Measurements from ENCODE around the gene L2HGDH. TPM values are rescaled to one million over a fixed set of nuclear protein-coding genes. Genes with fewer than 3 reads are reported as not detected.

L2HGDH gene
- polyA plus RNA-seq, 2 of the 4 experiments (the other 2 are of a cell fraction), result 14.5 to 18.1 TPM

GRCh38 chr14:50331596-50331995 lies 19.6 kb upstream of the L2HGDH start:
- ChIA-PET CTCF (interaction anchor here (0.9 to 1.6 kb wide), 3 partner anchors 11 to 63 kb away, joined by 3 to 17 read pairs (median 3); no protein-coding TSS in a partner anchor), POLR2A (interaction anchor here (0.7 kb wide), 1 partner anchor 19 kb away, joined by 3 read pairs; the partner anchor contains the start of genes DMAC2L and L2HGDH)
- FAIRE-seq (no peak), ATAC-seq (0 out of 6 replicates have a peak, but pooled peaks of 1 of the 2 experiments have one; percentile 17), DNase-seq (ENCODE audit: low read depth in 1 of 2, low spot score in 1 of 2) (no peak)
- Histone ChIP-seq H3K27ac (no peak overlapping the region), H3K4me1 (no peaks in the 10 kb centered on the region), H3K4me2 (no peak overlapping the region), H3K9me3 (no peaks in the 10 kb centered on the region), H3K4me3 (no peak overlapping the region)
- no peak for TF ChIP-seq NPAS2 (CRISPR knock-in tag; IDR thresholded peaks at IDR 0.05; ENCODE audit: borderline replicate concordance)
- no peak for TF ChIP-seq FOXS1 (CRISPR knock-in tag; IDR thresholded peaks at IDR 0.05)
- no peak for TF ChIP-seq CEBPB (IDR thresholded peaks at IDR 0.05)
- TF ChIP-seq FOSL2 (IDR thresholded peaks at IDR 0.05), result no peak
- no peak for TF ChIP-seq FOSL2 (CRISPR knock-in tag; IDR thresholded peaks at IDR 0.05)
- no peak for TF ChIP-seq HOXA7 (CRISPR knock-in tag; IDR thresholded peaks at IDR 0.05)
- no peak for TF ChIP-seq RAD21 (conservative IDR thresholded peaks at IDR 0.05 in 1 of 2, IDR thresholded peaks at IDR 0.05 in 1 of 2)
- no peak for TF ChIP-seq POLR2A (IDR thresholded peaks at IDR 0.05; ENCODE audit: low read length)
- TF ChIP-seq POLR2AphosphoS2 (conservative IDR thresholded peaks at IDR 0.05; ENCODE audit: low read length), result no peak
- TF ChIP-seq, protein P1, sequence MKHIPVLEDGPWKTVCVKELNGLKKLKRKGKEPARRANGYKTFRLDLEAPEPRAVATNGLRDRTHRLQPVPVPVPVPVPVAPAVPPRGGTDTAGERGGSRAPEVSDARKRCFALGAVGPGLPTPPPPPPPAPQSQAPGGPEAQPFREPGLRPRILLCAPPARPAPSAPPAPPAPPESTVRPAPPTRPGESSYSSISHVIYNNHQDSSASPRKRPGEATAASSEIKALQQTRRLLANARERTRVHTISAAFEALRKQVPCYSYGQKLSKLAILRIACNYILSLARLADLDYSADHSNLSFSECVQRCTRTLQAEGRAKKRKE (CRISPR knock-in tag; IDR thresholded peaks at IDR 0.05; ENCODE audit: low read depth), result no peak

GRCh38 chr14:50321009-50321660 lies 9.1 kb upstream of the L2HGDH start:
- CTCF ChIA-PET, result interaction anchor here (0.6 to 3.4 kb wide), 44 partner anchors 9 to 540 kb away, joined by 3 to 23 read pairs (median 4); partner anchors contain the start of genes CDKL1, DMAC2L, L2HGDH and MAP4K5
- Histone ChIP-seq H3K4me1 (peaks cover 11% of the 10 kb centered on the region), H3K4me2 (peak overlapping the region; percentile 79), H3K4me3 (peak overlapping the region; percentile 34), H3K27ac (peak overlapping the region; percentile 57 to 64; a peak in 5 of 6 replicates), H3K9me3 (no peaks in the 10 kb centered on the region)
- DNase-seq (ENCODE audit: low read depth in 1 of 2, low spot score in 1 of 2) (peak; percentile 74 to 91), FAIRE-seq (peak; percentile 88), ATAC-seq (peak; percentile 98 to 100)
- TF ChIP-seq CEBPB (IDR thresholded peaks at IDR 0.05) (peak in 1 of 2 experiments; percentile 34; a peak in 1 of 4 replicates), RAD21 (conservative IDR thresholded peaks at IDR 0.05 in 1 of 2, IDR thresholded peaks at IDR 0.05 in 1 of 2) (peak; percentile 68 to 70), TP53 (CRISPR knock-in tag; IDR thresholded peaks at IDR 0.05) (no peak), HOXB13 (CRISPR knock-in tag; IDR thresholded peaks at IDR 0.05; ENCODE audit: low read depth) (0 out of 2 replicates have a peak, but pooled peaks have one; percentile 33), ZC3H11A (IDR thresholded peaks at IDR 0.05) (no peak), RFX5 (IDR thresholded peaks at IDR 0.05) (0 out of 2 replicates have a peak, but pooled peaks have one; percentile 37), MAFK (IDR thresholded peaks at IDR 0.05; ENCODE audit: partially characterized antibody) (peak; percentile 8), SMC3 (IDR thresholded peaks at IDR 0.05) (peak; percentile 80), USF2 (IDR thresholded peaks at IDR 0.05) (peak; percentile 78), E2F6 (IDR thresholded peaks at IDR 0.05; ENCODE audit: borderline replicate concordance, low read depth) (no peak), CTCF (IDR thresholded peaks at IDR 0.05) (peak; percentile 88), ZNF302 (CRISPR knock-in tag; IDR thresholded peaks at IDR 0.05) (no peak), BHLHE40 (IDR thresholded peaks at IDR 0.05; ENCODE audit: low read depth, low read length) (no peak), JUNB (IDR thresholded peaks at IDR 0.05) (no peak), RCOR1 (IDR thresholded peaks at IDR 0.05; ENCODE audit: low read depth, low read length) (no peak), HOXA7 (CRISPR knock-in tag; IDR thresholded peaks at IDR 0.05) (0 out of 2 replicates have a peak, but pooled peaks have one; percentile 58), FOSL2 (IDR thresholded peaks at IDR 0.05) (no peak), FOSL2 (CRISPR knock-in tag; IDR thresholded peaks at IDR 0.05) (peak; percentile 85)
- 2% methylated on average over 9 of the region's 9 CpGs for WGBS (ENCODE audit: missing lambda C conversion rate)
- POLR2A ChIA-PET, result interaction anchor here (0.6 to 2.1 kb wide), 5 partner anchors 9 to 348 kb away, joined by 3 to 22 read pairs (median 3); partner anchors contain the start of genes CDKL1, DMAC2L, L2HGDH and MAP4K5
